Measurements from ENCODE around the gene ATP13A4.

DNA sequence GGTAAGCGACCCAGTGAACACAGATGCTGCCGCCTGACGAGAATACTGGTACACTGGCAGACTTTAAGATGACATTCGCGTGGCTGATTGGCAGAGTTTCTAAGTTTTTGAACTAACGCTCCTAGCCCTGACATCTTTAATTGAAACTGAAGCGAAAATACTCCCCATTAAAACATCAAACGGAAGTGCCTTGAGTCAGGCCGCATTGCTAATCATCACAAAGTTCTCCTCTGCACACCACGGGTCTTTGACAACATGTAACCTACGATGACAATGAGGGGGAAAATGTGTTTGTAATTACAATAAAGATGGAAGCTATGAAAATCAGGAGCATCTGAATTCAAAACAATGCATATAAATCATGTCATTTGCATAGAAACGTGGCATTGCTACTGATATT lies 44.5 kb downstream of the ATP13A4 start:
- TF ChIP-seq, protein P1, sequence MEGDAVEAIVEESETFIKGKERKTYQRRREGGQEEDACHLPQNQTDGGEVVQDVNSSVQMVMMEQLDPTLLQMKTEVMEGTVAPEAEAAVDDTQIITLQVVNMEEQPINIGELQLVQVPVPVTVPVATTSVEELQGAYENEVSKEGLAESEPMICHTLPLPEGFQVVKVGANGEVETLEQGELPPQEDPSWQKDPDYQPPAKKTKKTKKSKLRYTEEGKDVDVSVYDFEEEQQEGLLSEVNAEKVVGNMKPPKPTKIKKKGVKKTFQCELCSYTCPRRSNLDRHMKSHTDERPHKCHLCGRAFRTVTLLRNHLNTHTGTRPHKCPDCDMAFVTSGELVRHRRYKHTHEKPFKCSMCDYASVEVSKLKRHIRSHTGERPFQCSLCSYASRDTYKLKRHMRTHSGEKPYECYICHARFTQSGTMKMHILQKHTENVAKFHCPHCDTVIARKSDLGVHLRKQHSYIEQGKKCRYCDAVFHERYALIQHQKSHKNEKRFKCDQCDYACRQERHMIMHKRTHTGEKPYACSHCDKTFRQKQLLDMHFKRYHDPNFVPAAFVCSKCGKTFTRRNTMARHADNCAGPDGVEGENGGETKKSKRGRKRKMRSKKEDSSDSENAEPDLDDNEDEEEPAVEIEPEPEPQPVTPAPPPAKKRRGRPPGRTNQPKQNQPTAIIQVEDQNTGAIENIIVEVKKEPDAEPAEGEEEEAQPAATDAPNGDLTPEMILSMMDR (IDR thresholded peaks at IDR 0.05; ENCODE audit: low read depth, low read length) = no peak
- TF ChIP-seq EZH2phosphoT487 (IDR thresholded peaks at IDR 0.05; ENCODE audit: low read depth) = no peak

All from OCI-LY3 (cell line).